Measurements from ENCODE around the gene TTC1. TPM values are rescaled to one million over a fixed set of nuclear protein-coding genes. Genes with fewer than 3 reads are reported as not detected.

The TTC1 gene
- total and polyA plus RNA-seq, 12 donors = 32.7 to 131 (median 47.5) TPM

- WGBS, 4 donors = 73 to 93% (median 90%) methylated on average over 1 of the region's 1 CpG
- Histone ChIP-seq H3K27me3 (no peaks in the 10 kb centered on the region), H3K4me3 (no peak overlapping the region), H3K4me1 (replicated peaks in 1 of 2) (no peaks in the 10 kb centered on the region), H3K27ac (no peak overlapping the region), H3K36me3 (replicated peaks in 1 of 2) (no peaks in the 10 kb centered on the region), H3K9me3 (replicated peaks in 1 of 3) (no peaks in the 10 kb centered on the region)
- no peak for TF ChIP-seq POLR2A (IDR thresholded peaks at IDR 0.05)
- TF ChIP-seq CTCF (IDR thresholded peaks at IDR 0.05) = no peak
- no peak for DNase-seq
- intact Hi-C loops (cut with DNase I) = loop anchor here in 1 of 2 donors (10.0 kb wide), 1 partner anchor 111 kb away; no protein-coding TSS in a partner anchor
Measured at GRCh38 chr5:160084144-160084543, 75.2 kb downstream of the TTC1 start.

- no peak for DNase-seq
- intact Hi-C loops (cut with DNase I) = loop anchor here in 1 of 2 donors (10.0 kb wide), 1 partner anchor 108 kb away; no protein-coding TSS in a partner anchor
- Histone ChIP-seq H3K36me3 (replicated peaks in 1 of 2) (peaks cover 0 to 5% of the 10 kb centered on the region in 2 donors), H3K4me3 (no peak overlapping the region), H3K27ac (no peak overlapping the region), H3K4me1 (replicated peaks in 1 of 2) (no peaks in the 10 kb centered on the region), H3K9me3 (replicated peaks in 1 of 3) (no peaks in the 10 kb centered on the region), H3K27me3 (no peaks in the 10 kb centered on the region)
- TF ChIP-seq POLR2A (IDR thresholded peaks at IDR 0.05) = no peak
- no peak for TF ChIP-seq CTCF (IDR thresholded peaks at IDR 0.05)
- WGBS, 4 donors = 95 to 100% (median 99%) methylated on average over 1 of the region's 1 CpG
Measured at GRCh38 chr5:160087199-160087598, 78.3 kb downstream of the TTC1 start.

- WGBS, 4 donors = 76 to 84% (median 79%) methylated on average over 1 of the region's 1 CpG
- intact Hi-C loops (cut with DNase I) = loop anchor here in 1 of 2 donors (10.0 kb wide), 1 partner anchor 106 kb away; no protein-coding TSS in a partner anchor
Measured at GRCh38 chr5:160088805-160089204, 79.9 kb downstream of the TTC1 start.

GRCh38 chr5:160089531-160089930 is 80.6 kb downstream of the TTC1 start:
- no peak for DNase-seq
- intact Hi-C loops (cut with DNase I) = loop anchor here in 1 of 2 donors (10.0 kb wide), 1 partner anchor 105 kb away; no protein-coding TSS in a partner anchor
- 85 to 97% (median 91%) methylated on average over 2 of the region's 2 CpGs for WGBS, 4 donors
- H3K27me3 ChIP-seq = no peaks in the 10 kb centered on the region
- H3K27ac ChIP-seq = no peak overlapping the region
- no peak overlapping the region for H3K4me3 ChIP-seq
- no peaks in the 10 kb centered on the region for H3K4me1 ChIP-seq (replicated peaks in 1 of 2)
- no peaks in the 10 kb centered on the region for H3K9me3 ChIP-seq (replicated peaks in 1 of 3)
- peaks cover 0 to 22% of the 10 kb centered on the region in 2 donors for H3K36me3 ChIP-seq (replicated peaks in 1 of 2)
- no peak for TF ChIP-seq CTCF (IDR thresholded peaks at IDR 0.05)
- no peak for TF ChIP-seq POLR2A (IDR thresholded peaks at IDR 0.05)

More at GRCh38 chr5:160088805-160089204, 79.9 kb downstream of the TTC1 start:
- TF ChIP-seq CTCF (IDR thresholded peaks at IDR 0.05) = no peak
- no peak for TF ChIP-seq POLR2A (IDR thresholded peaks at IDR 0.05)
- H3K27ac ChIP-seq = no peak overlapping the region
- no peaks in the 10 kb centered on the region for H3K4me1 ChIP-seq (replicated peaks in 1 of 2)
- H3K36me3 ChIP-seq (replicated peaks in 1 of 2) = peaks cover 0 to 21% of the 10 kb centered on the region in 2 donors
- DNase-seq = no peak
- no peak overlapping the region for H3K4me3 ChIP-seq
- no peaks in the 10 kb centered on the region for H3K9me3 ChIP-seq (replicated peaks in 1 of 3)
- no peaks in the 10 kb centered on the region for H3K27me3 ChIP-seq
